Stimulated activated CD4-positive, alpha-beta T cell treated with anti-CD3 and anti-CD28 coated beads, Interleukin-15, amount 100 ng/mL, for 24 hours (primary cell): Measurements from ENCODE around the gene ITGBL1.
"Not testable (repeated sequence)": the region's sequence is repeated elsewhere in the genome, so short reads cannot be mapped to it uniquely, and the experiment has no call there.

Experiments
- DNase-seq: peaks from one replicate; pipeline ENCODE4 v3.0.0-alpha.2; 2020

The ITGBL1 gene

DNA sequence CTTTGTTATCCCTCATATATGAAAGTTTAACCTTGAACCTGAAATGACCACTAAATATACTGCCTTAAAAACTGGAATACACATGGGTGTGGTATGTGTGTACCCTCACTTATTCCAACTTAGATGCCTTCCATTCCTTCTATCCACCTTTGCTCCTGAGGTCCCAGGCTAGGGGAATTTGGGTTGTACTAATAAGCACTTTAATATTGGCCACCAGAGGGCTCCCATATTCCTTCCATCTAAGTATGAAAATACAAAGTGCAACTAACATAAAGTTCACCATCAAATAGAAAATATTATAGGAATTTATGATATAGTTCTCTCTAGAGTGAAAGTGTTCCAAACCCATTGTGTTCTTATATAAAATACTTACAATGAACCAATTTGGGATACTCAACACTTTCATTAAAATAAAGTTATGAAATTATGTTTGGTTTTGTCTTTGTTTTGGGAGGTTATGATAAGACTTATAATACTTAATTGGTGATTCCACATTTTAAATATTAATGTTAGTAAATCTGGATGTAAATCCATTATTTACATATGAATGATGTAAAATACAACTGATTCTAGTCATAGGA lies 62.3 kb downstream of the ITGBL1 start:
- DNase-seq = peak; percentile 17

DNA sequence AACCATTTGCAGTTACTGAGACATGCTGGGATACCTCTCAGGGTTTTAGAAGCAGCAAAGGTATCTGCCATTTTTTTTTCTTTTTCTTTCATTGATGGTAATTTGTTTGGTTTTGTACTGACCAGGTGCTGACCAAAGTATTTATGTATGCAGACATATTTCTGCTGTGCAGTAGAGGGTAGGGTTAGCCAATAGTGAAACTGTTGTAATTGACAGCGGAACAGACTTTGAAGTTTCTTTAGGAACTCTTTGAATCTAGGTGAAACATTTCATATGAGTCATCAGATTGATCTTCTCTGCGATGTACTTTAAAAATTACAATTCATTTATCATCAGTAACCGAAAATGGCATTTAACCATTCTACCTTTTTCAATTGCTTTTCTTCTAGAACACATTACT lies 63.0 kb downstream of the ITGBL1 start:
- no peak for DNase-seq

- DNase-seq = no peak
Observed at GRCh38 chr13:101516262-101516661, 63.8 kb downstream of the ITGBL1 start.

DNA sequence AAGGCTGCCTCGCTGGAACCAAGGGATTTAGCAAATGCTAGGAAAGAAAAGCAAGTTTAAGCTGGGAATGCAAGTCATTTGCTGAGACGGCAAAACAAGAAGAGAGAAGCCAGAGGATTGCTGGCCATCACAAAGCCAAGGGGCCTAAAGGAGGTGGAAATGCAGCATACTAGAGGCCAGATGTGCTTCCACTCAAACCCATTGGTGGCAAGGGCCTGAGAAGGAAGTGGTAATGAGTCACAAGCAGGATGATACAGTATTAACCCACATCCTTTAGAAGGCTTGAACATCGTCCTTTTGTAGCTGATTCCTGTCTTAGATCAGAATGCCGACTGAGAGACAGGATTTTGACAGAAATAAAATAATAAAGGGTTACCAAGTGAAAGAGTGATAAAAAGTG lies 68.2 kb downstream of the ITGBL1 start:
- DNase-seq = peak; percentile 17

- DNase-seq = no peak
Observed at GRCh38 chr13:101521371-101521770, 68.9 kb downstream of the ITGBL1 start.

- DNase-seq = no peak
Observed at GRCh38 chr13:101522607-101523006, 70.1 kb downstream of the ITGBL1 start.

DNA sequence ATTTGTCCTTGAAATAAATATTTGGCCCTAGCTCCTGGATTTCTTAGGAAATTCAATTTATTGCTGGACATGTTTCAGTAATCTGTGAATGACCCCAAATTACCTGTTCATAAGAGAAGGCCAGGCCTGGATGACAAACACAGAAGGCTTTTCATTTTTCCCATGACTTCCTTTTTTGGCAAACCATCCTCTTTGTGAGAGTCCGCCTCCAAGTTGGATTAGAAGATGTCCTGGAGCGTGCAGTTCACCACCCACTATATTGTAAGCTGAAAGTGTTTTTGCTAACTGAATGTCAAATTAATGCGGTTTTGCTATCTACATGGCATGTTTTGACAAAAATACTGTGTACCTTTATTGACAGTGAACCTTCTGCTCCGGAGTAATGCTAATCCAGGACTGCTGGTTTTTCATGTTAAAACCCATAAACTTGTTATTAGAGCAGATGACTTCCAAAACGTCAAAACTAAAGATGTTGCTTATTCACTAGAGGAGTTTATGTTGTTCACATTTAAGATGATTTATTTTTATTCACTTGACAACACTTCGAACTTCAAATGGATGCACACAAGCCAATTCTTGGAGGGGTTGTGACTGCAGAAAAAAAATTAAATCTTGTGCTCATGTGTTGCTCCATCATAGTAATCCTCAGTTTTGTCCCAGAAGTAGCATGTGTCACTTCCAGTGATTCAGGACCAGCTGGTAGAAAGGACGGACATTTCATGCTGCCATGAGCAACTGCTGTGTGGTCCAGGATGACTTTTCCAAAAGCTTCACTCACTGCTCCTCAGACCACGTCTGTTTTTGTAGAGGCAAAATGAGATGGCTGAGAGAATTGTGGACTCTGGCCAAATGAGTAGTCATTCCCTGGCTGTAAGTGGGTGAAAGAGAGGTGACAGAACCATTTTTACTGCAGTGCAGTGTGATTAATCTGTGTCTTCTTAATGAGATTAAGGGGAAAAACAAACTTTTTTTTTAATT lies 71.0 kb downstream of the ITGBL1 start:
- no peak for DNase-seq

DNA sequence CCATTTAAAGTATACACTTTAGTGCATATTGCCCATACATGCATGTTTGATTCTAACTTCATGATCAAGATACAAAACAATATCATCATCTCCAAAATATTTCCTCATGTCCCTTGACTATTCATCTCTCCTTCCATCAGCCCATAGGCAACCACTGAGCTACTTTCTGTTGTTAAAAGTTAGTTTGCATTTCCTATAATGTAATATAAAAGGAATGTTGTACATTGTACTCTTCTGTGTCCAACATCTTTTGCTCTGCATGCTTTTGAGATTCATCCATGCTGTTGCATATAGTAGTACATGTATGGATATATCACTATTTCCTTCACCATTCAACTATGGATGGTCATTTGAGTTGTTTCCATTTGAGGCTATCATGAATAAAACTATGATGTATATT lies 74.7 kb downstream of the ITGBL1 start:
- no peak for DNase-seq

GRCh38 chr13:101529422-101529821 lies 76.9 kb downstream of the ITGBL1 start:
- peak; percentile 15 for DNase-seq

- DNase-seq = no peak
Observed at GRCh38 chr13:101530293-101530692, 77.8 kb downstream of the ITGBL1 start.

- no peak for DNase-seq
Observed at GRCh38 chr13:101535192-101535746, 82.8 kb downstream of the ITGBL1 start.

GRCh38 chr13:101536079-101536478 lies 83.6 kb downstream of the ITGBL1 start:
- DNase-seq = no peak

GRCh38 chr13:101544544-101544943 lies 92.1 kb downstream of the ITGBL1 start:
- not testable (repeated sequence) for DNase-seq

DNA sequence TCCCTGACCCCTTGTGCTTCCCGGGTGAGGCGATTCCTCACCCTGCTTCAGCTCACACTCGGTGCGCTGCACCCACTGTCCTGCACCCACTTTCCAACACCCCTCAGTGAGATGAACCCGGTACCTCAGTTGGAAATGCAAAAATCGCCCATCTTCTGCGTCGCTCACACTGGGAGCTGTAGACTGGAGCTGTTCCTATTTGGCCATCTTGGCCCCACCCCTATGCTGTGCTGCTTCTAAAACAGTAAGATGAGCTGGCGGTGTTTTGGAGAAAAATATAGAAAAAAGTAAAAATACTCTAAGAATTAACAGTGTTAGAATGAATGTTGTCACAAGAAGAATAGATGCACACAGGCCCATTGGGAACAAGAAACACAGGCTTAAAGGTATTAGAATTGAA lies 92.5 kb downstream of the ITGBL1 start:
- no peak for DNase-seq

GRCh38 chr13:101545521-101545920 lies 93.0 kb downstream of the ITGBL1 start:
- no peak for DNase-seq

DNA sequence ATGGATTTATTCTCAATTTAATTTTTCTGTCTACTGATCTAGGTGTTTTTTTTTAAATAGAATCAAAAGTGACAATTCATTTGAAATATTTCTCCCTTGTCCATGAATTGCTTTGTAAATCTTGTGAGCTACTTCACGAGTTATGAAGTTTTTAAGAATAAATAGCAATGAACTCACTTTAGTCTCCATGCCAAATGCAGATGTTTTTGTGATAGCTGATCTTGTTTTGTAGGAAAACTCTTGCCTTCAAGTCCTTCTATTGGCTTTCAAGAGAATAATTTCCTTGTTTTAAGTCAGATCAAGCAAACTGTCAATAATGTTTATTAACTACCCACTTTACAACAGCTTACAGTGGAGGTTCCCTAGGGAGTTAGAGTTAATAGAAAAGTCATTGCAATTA lies 99.8 kb downstream of the ITGBL1 start:
- no peak for DNase-seq

DNA sequence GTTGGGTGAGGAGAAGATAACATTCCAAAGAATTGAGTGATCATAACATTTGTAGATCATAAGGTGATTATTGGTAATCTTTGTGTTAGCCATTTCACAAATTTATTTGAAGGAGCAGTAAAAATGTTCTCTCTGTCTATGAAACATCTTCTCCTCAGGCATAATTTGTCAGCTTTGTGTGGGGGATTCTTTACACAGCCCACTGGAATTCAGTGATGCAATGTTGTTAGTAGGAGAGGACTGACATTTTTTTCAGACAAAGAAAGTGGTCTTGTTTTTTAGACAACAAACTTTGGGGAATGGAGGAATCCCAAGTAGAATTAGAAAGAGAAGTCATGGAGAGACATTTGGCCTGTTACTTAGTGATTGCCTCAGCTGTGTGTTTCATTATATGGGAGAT lies 100.3 kb downstream of the ITGBL1 start:
- DNase-seq = no peak

DNA sequence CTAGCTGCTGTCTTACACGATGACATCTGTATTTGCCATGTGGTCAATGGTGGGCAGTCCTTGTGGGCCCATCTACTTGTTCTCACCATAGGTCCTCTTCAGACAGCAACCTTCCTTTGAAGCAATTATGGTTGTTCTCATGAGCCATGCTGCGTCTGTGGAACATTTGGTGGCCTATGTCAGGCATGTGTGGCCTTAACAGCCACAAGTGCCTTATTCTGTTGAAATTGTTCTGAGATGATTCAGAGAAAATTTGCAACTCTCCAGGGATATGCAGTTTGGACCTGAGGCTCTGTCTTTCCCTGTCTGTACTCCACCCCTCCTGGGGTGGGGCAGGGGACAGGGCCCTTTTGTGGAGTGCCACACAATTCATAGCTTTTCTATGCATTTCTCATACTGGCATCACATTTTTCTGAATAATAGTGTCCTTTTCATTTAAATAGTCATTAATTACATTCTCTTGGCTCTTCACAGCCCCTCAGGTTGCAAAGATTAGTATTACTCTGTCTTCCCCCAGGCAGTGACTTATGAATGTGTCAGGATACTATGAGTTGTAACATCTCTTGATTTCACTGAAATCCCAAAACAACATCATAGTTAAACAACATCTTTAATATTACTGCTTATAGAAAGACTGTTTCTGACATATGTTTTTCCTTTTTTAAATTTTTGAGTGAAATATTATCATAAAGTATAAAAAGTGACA lies 102.1 kb downstream of the ITGBL1 start:
- DNase-seq = no peak

DNA sequence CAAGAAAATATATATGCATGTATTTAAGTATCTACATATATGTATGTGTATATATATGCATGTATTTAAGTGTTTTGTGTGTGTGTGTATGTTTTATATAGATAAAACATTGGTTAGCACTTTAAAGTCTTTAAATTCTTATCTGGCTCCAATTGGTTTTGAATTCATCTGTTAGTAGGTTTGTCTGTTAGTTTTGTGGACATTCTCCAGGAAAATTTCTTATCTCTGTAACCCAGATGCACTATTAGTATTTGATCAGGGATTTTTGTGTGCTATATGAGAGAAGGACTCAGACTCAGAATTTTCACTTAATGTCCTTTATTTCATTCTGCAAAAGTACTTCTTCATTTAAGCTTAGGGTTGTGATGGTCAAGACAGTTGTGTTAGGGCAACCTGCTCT lies 103.1 kb downstream of the ITGBL1 start:
- no peak for DNase-seq

DNA sequence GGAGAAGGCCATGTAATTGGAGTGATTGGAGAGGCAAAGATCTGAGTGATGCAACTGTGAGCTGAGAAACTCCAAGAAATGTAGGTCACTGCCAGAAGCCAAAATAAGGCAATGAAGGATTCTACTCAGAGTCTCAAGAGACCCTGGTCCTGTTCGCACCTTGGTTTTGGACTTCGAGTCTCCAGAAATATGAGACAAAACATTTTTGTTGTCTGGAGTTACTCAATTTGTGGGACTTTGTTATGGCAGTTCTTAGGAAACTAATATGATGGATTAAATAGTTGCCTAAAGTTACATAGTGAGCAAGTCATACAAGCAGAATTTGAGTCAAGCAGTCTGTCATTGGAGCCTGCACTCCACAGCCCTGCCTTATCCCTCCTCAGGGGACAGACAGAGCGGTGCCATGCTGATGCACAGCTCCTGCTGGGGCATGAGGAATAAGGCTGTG lies 104.2 kb downstream of the ITGBL1 start:
- no peak for DNase-seq

DNA sequence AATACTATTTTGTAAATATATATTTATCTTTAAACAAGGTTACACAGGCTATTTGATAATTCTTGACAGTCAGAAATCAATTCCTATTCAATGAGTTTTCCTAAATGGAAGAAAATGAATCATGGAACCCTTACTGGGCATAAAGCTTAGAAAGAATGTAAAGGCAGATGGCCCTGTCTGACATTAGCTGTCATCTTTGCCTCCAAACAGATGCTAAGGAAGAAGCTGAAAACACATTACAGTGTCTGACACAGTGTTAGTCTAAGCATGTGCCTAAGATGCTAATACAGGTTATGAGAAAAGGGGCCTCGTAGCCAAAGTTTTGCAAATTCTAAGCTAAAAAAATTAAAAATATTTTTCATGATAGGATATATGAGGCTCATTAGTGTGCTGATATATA lies 112.8 kb downstream of the ITGBL1 start:
- no peak for DNase-seq

- no peak for DNase-seq
Observed at GRCh38 chr13:101567841-101568240, 115.4 kb downstream of the ITGBL1 start.

DNA sequence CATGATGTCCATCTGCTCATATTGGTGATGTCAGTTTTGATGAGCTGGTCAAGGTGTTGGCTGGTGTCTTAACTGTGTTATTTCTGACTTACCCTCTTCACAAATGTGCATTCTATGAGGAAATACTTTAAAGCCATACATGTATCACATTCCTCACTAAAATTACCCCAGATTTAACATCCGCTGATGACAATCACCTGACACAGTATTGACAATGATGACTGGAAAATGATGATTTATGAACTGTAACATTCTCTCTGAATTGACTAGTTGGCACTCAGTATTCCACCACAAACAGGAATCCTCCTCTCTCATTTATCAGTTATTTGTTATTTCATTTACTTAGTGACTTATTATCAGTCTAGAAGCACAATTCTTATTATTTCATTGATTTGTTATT lies 117.3 kb downstream of the ITGBL1 start:
- no peak for DNase-seq
